ENCODE measurements around the gene MMP24OS. TPM values are rescaled to one million over a fixed set of nuclear protein-coding genes. Genes with fewer than 3 reads are reported as not detected.

The MMP24OS gene
- total RNA-seq, 1 experiment from 2014 or later: 59.6 TPM

DNA sequence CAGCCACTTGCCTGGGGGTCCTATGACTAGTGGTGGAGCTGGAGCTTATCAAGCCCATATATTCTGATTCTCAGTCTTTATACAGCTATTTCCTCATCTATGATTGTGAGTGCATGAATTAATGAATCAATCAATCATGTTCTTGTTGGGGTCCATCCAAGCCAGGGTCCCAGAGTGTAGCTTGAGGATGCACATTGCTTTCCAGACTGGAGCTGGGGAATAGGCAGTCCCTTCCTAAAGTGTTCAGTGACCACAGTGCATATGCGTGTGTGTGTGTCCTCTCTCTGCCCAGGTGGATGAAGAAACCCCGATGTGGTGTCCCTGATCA lies 26.3 kb downstream of the MMP24OS start:
- RAD21 ChIA-PET (ENCODE audit: low non-redundant PET in 1 of 2, low total read pairs in 2 of 2, uncharacterized antibody in 2 of 2, unreplicated experiment in 2 of 2): interaction anchor here in 1 of 2 experiments (0.6 kb wide), 1 partner anchor 278 kb away, joined by 3 read pairs; no protein-coding TSS in a partner anchor
- Histone ChIP-seq H3K9me3 (ENCODE audit: control insufficient read depth in 1 of 2, insufficient read depth in 1 of 2, low read depth in 1 of 2, low read length in 2 of 2) (no peaks in the 10 kb centered on the region), H3K4me1 (ENCODE audit: control insufficient read depth in 1 of 2, insufficient read depth in 2 of 2, low read length in 2 of 2) (peaks cover 0 to 3% of the 10 kb centered on the region in 2 experiments; a peak in 1 of 4 replicates), H2AFZ (ENCODE audit: low read depth, low read length, poor library complexity, severe bottlenecking) (no peak overlapping the region), H3K36me3 (ENCODE audit: control insufficient read depth in 1 of 2, insufficient read depth in 2 of 2, low read length in 2 of 2) (no peaks in the 10 kb centered on the region), H3K9ac (ENCODE audit: low read length) (no peak overlapping the region), H3K27ac (ENCODE audit: low read depth, low read length) (no peak overlapping the region), H3K4me2 (ENCODE audit: low read length) (no peak overlapping the region), H3K4me3 (replicated peaks in 1 of 2; ENCODE audit: low read depth in 1 of 2, low read length in 2 of 2) (no peak overlapping the region), H3K9me2 (ENCODE audit: insufficient read depth) (no peaks in the 10 kb centered on the region), H3K27me3 (ENCODE audit: insufficient read depth, low read length) (no peaks in the 10 kb centered on the region), H3K79me2 (ENCODE audit: insufficient read depth, low read length) (no peaks in the 10 kb centered on the region), H4K20me1 (ENCODE audit: insufficient read depth) (no peaks in the 10 kb centered on the region)
- no TSS peak for BruUV-seq (replicated peaks)
- no peak for DNase-seq (ENCODE audit: low read depth, low spot score)
- intact Hi-C loops (cut with micrococcal nuclease): no loop called here
- CTCF ChIA-PET: no interaction called here
- POLR2A ChIA-PET: no interaction called here
- TF ChIP-seq, protein P1, sequence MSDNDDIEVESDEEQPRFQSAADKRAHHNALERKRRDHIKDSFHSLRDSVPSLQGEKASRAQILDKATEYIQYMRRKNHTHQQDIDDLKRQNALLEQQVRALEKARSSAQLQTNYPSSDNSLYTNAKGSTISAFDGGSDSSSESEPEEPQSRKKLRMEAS (IDR thresholded peaks at IDR 0.05): no peak
- TF ChIP-seq SP1 (IDR thresholded peaks at IDR 0.05; ENCODE audit: low read depth): no peak
- no peak for TF ChIP-seq ZNF274 (IDR thresholded peaks at IDR 0.05; ENCODE audit: low read depth, low read length)
- TF ChIP-seq ELF1 (IDR thresholded peaks at IDR 0.05; ENCODE audit: borderline replicate concordance, low read depth): no peak
- no peak for TF ChIP-seq SIN3A (IDR thresholded peaks at IDR 0.05; ENCODE audit: low read depth)
- no peak for TF ChIP-seq SRF (IDR thresholded peaks at IDR 0.05; ENCODE audit: low read depth)
- no peak for TF ChIP-seq POLR2A (IDR thresholded peaks at IDR 0.05; ENCODE audit: borderline replicate concordance, extremely low read depth, insufficient read depth, insufficient read length)
- TF ChIP-seq, protein P2, sequence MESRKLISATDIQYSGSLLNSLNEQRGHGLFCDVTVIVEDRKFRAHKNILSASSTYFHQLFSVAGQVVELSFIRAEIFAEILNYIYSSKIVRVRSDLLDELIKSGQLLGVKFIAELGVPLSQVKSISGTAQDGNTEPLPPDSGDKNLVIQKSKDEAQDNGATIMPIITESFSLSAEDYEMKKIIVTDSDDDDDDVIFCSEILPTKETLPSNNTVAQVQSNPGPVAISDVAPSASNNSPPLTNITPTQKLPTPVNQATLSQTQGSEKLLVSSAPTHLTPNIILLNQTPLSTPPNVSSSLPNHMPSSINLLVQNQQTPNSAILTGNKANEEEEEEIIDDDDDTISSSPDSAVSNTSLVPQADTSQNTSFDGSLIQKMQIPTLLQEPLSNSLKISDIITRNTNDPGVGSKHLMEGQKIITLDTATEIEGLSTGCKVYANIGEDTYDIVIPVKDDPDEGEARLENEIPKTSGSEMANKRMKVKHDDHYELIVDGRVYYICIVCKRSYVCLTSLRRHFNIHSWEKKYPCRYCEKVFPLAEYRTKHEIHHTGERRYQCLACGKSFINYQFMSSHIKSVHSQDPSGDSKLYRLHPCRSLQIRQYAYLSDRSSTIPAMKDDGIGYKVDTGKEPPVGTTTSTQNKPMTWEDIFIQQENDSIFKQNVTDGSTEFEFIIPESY (IDR thresholded peaks at IDR 0.05; ENCODE audit: extremely low read depth, insufficient replicate concordance, low read length): no peak
- TF ChIP-seq EGR1 (IDR thresholded peaks at IDR 0.05; ENCODE audit: low read depth): no peak
- TF ChIP-seq EZH2 (IDR thresholded peaks at IDR 0.05): no peak
- TF ChIP-seq FOSL1 (IDR thresholded peaks at IDR 0.05; ENCODE audit: low read depth): no peak
- no peak for TF ChIP-seq POLR2AphosphoS5 (IDR thresholded peaks at IDR 0.05; ENCODE audit: low read depth, low read length)
- ATAC-seq: no peak

Measured in HCT116 (cell line).